ENCODE results near the gene NPY4R. TPM values are rescaled to one million over a fixed set of nuclear protein-coding genes. Genes with fewer than 3 reads are reported as not detected.
"Not testable (repeated sequence)": the region's sequence is repeated elsewhere in the genome, so short reads cannot be mapped to it uniquely, and the experiment has no call there.

NPY4R gene
- total RNA-seq (not detected in 2 replicates), polyA plus RNA-seq (0.07 and 0.24 TPM in 2 replicates), polyA minus RNA-seq (ENCODE audit: low replicate concordance) (4.4 TPM in 1 of 2 replicates, not detected in the other)
- polyA plus RNA-seq (2012) = 0.12 TPM in 1 of 2 replicates, not detected in the other

DNA sequence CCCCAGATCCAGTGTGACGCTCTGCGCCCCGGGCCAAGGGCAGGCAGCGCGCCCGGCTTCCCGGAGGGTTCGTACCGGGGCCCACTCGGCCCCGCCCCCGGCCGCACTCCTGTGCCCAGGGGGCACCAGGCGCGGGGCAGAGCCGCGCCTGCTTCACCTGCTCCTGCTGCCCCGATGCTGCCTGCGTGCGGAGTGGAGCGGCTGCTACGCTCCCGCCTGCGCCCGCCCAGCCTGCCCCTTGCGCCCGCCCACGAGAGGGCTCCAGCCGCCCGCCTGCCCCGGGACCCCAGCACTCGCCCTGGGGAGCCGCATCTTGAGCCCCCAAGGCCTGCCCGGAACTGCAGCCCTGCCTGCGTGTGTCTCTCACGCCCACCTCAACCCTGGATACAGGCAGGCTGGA lies at the start of gene NPY4R:
Gene NPY4R (minus strand): TSS at position 194 of the 400 bp plus-strand sequence. CDS start 3,323 bp downstream, outside the sequence.
- not testable (repeated sequence) for H3K4me3 ChIP-seq (replicated peaks in 1 of 4; ENCODE audit: control extremely low read depth in 1 of 4, insufficient read depth in 1 of 4, low read depth in 3 of 4, low read length in 4 of 4); H3K4me1 ChIP-seq (ENCODE audit: control insufficient read depth, extremely low read depth, insufficient read depth, low read length); H3K4me2 ChIP-seq (ENCODE audit: extremely low read depth, insufficient read depth, low read length); H3K9ac ChIP-seq (ENCODE audit: insufficient read depth, low read length); H3K9me3 ChIP-seq (ENCODE audit: control insufficient read depth, insufficient read depth, low read depth, low read length); H3K79me2 ChIP-seq (ENCODE audit: control insufficient read depth, insufficient read depth, low read length); H4K20me1 ChIP-seq (ENCODE audit: control insufficient read depth, extremely low read depth, insufficient read depth, low read length); DNase-seq (ENCODE audit: low read depth in 2 of 2); H3K36me3 ChIP-seq (ENCODE audit: control insufficient read depth, insufficient read depth, low read length); H2AFZ ChIP-seq (ENCODE audit: low read length); H3K27ac ChIP-seq (ENCODE audit: insufficient read depth, low read length); H3K27me3 ChIP-seq (ENCODE audit: control insufficient read depth, insufficient read depth, low read length)

- no peak for DNase-seq (ENCODE audit: low read depth in 2 of 2)
- TF ChIP-seq, protein P1, sequence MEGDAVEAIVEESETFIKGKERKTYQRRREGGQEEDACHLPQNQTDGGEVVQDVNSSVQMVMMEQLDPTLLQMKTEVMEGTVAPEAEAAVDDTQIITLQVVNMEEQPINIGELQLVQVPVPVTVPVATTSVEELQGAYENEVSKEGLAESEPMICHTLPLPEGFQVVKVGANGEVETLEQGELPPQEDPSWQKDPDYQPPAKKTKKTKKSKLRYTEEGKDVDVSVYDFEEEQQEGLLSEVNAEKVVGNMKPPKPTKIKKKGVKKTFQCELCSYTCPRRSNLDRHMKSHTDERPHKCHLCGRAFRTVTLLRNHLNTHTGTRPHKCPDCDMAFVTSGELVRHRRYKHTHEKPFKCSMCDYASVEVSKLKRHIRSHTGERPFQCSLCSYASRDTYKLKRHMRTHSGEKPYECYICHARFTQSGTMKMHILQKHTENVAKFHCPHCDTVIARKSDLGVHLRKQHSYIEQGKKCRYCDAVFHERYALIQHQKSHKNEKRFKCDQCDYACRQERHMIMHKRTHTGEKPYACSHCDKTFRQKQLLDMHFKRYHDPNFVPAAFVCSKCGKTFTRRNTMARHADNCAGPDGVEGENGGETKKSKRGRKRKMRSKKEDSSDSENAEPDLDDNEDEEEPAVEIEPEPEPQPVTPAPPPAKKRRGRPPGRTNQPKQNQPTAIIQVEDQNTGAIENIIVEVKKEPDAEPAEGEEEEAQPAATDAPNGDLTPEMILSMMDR (conservative IDR thresholded peaks at IDR 0.05 in 1 of 2, IDR thresholded peaks at IDR 0.05 in 1 of 2; ENCODE audit: low read depth in 1 of 2, low read length in 2 of 2) = no peak
- no peak for TF ChIP-seq EZH2 (IDR thresholded peaks at IDR 0.05; ENCODE audit: low read length, missing control alignments)
- H3K9me3 ChIP-seq (ENCODE audit: control insufficient read depth, insufficient read depth, low read depth, low read length) = no peaks in the 10 kb centered on the region
- H3K27me3 ChIP-seq (ENCODE audit: control insufficient read depth, insufficient read depth, low read length) = no peaks in the 10 kb centered on the region
- no peak overlapping the region for H3K4me3 ChIP-seq (replicated peaks in 1 of 4; ENCODE audit: control extremely low read depth in 1 of 4, insufficient read depth in 1 of 4, low read depth in 3 of 4, low read length in 4 of 4)
- H3K4me2 ChIP-seq (ENCODE audit: extremely low read depth, insufficient read depth, low read length) = no peak overlapping the region
- no peaks in the 10 kb centered on the region for H3K79me2 ChIP-seq (ENCODE audit: control insufficient read depth, insufficient read depth, low read length)
- no peaks in the 10 kb centered on the region for H4K20me1 ChIP-seq (ENCODE audit: control insufficient read depth, extremely low read depth, insufficient read depth, low read length)
- no peak overlapping the region for H3K27ac ChIP-seq (ENCODE audit: insufficient read depth, low read length)
- peaks cover 12% of the 10 kb centered on the region for H3K4me1 ChIP-seq (ENCODE audit: control insufficient read depth, extremely low read depth, insufficient read depth, low read length)
- no peak overlapping the region for H3K9ac ChIP-seq (ENCODE audit: insufficient read depth, low read length)
- no peaks in the 10 kb centered on the region for H3K36me3 ChIP-seq (ENCODE audit: control insufficient read depth, insufficient read depth, low read length)
- no peak overlapping the region for H2AFZ ChIP-seq (ENCODE audit: low read length)
These were observed 49.6 kb upstream of the NPY4R start for GRCh38 chr10:46515366-46515765.

DNA sequence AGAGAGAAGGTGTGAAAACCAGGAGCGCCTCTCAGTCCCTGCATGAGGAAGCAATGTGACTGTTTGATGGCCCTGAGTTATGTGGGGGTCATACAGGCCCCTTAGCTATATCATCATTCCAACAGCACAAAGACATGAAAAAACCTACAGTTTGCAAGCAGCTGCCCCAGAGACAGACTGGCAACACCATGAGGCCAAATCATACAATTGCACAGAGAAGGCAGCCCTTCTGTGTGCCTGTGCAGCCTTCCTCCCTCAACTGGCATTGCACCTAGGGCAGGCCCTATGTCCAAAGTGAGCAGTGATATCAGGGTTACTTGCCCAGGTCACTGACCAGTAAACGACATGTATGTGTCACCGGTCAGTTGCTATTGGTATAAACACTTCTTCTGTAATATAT lies 49.1 kb upstream of the NPY4R start:
- H3K27ac ChIP-seq (ENCODE audit: insufficient read depth, low read length) = no peak overlapping the region
- H3K79me2 ChIP-seq (ENCODE audit: control insufficient read depth, insufficient read depth, low read length) = no peaks in the 10 kb centered on the region
- no peak overlapping the region for H3K4me2 ChIP-seq (ENCODE audit: extremely low read depth, insufficient read depth, low read length)
- no peaks in the 10 kb centered on the region for H3K27me3 ChIP-seq (ENCODE audit: control insufficient read depth, insufficient read depth, low read length)
- no peaks in the 10 kb centered on the region for H3K9me3 ChIP-seq (ENCODE audit: control insufficient read depth, insufficient read depth, low read depth, low read length)
- H3K4me3 ChIP-seq (replicated peaks in 1 of 4; ENCODE audit: control extremely low read depth in 1 of 4, insufficient read depth in 1 of 4, low read depth in 3 of 4, low read length in 4 of 4) = no peak overlapping the region
- DNase-seq (ENCODE audit: low read depth in 2 of 2) = no peak
- no peaks in the 10 kb centered on the region for H3K36me3 ChIP-seq (ENCODE audit: control insufficient read depth, insufficient read depth, low read length)
- TF ChIP-seq, protein P1 (conservative IDR thresholded peaks at IDR 0.05 in 1 of 2, IDR thresholded peaks at IDR 0.05 in 1 of 2; ENCODE audit: low read depth in 1 of 2, low read length in 2 of 2) = no peak
- no peak for TF ChIP-seq EZH2 (IDR thresholded peaks at IDR 0.05; ENCODE audit: low read length, missing control alignments)
- H3K4me1 ChIP-seq (ENCODE audit: control insufficient read depth, extremely low read depth, insufficient read depth, low read length) = peaks cover 12% of the 10 kb centered on the region
- H3K9ac ChIP-seq (ENCODE audit: insufficient read depth, low read length) = no peak overlapping the region
- no peaks in the 10 kb centered on the region for H4K20me1 ChIP-seq (ENCODE audit: control insufficient read depth, extremely low read depth, insufficient read depth, low read length)
- H2AFZ ChIP-seq (ENCODE audit: low read length) = no peak overlapping the region

Data from fibroblast of lung (primary cell).